Suprapubic skin (tissue), 4 donors: ENCODE data around the gene DNAJC1. TPM values are rescaled to one million over a fixed set of nuclear protein-coding genes. Genes with fewer than 3 reads are reported as not detected.
"Not testable (repeated sequence)": the region's sequence is repeated elsewhere in the genome, so short reads cannot be mapped to it uniquely, and the experiment has no call there.

Experiments
- DNase-seq, 2 donors: peaks; one replicate each; pipeline ENCODE4 v3.0.0-alpha.2; 2019; ENCODE audit warnings: low spot score in 2 of 2
- H3K27ac ChIP-seq: fragments of 200-600 bp; sonication (generic); one replicate; pipeline ENCODE4 v1.5.1; 2019
- H3K27me3 ChIP-seq: fragments of 200-600 bp; sonication (generic); one replicate; pipeline ENCODE4 v1.5.1; 2019
- H3K36me3 ChIP-seq: fragments of 200-600 bp; sonication (generic); one replicate; pipeline ENCODE4 v1.5.1; 2019
- H3K4me1 ChIP-seq: fragments of 200-600 bp; sonication (generic); one replicate; pipeline ENCODE4 v1.5.1; 2019
- H3K4me3 ChIP-seq: fragments of 200-600 bp; sonication (generic); one replicate; pipeline ENCODE4 v1.5.1; 2019; ENCODE audit warnings: mild to moderate bottlenecking
- H3K9me3 ChIP-seq: fragments of 200-600 bp; sonication (generic); one replicate; pipeline ENCODE4 v1.5.1; 2019
- EP300 ChIP-seq: sonication (generic); formaldehyde crosslinking; IDR thresholded peaks from one replicate; pipeline ENCODE4 v1.6.1; 2017; ENCODE audit warnings: antibody characterized with exemption
- POLR2A ChIP-seq, 2 donors: fragments of 450-650 bp; IDR thresholded peaks; one replicate each; pipeline ENCODE4 v1.6.1; 2017; ENCODE audit warnings: antibody characterized with exemption in 2 of 2, mild to moderate bottlenecking in 2 of 2, moderate library complexity in 2 of 2
- POLR2AphosphoS5 ChIP-seq, 3 donors: sonication (generic); formaldehyde crosslinking; IDR thresholded peaks; one replicate each; pipeline ENCODE4 v1.6.1; 2017; ENCODE audit warnings: antibody characterized with exemption in 3 of 3
- WGBS: methylation state at CpG from one replicate; pipeline ENCODE4 v1.1.5; 2018; 5-methylcytosine and 5-hydroxymethylcytosine counted together
- total RNA-seq, 4 donors: library from RNA; depleted of rRNA; stranded (reverse); fragments of >200 nt; gene quantifications; one replicate each; pipeline ENCODE4 v1.1.0, GENCODE V29; 2016
- TF ChIP-seq, protein P1 (sequence below), 2 donors: fragments of 200-600 bp in 1 of 2; fragments of 450-650 bp in 1 of 2; sonication (generic) in 1 of 2; IDR thresholded peaks; one replicate each; pipeline ENCODE4 v1.5.1; 2016 to 2019; ENCODE audit warnings: antibody characterized with exemption in 2 of 2, mild to moderate bottlenecking in 1 of 2, moderate library complexity in 1 of 2

The DNAJC1 gene
- total RNA-seq, 4 donors from 2014 or later, result 30.6 to 70.0 (median 61.0) TPM

DNA sequence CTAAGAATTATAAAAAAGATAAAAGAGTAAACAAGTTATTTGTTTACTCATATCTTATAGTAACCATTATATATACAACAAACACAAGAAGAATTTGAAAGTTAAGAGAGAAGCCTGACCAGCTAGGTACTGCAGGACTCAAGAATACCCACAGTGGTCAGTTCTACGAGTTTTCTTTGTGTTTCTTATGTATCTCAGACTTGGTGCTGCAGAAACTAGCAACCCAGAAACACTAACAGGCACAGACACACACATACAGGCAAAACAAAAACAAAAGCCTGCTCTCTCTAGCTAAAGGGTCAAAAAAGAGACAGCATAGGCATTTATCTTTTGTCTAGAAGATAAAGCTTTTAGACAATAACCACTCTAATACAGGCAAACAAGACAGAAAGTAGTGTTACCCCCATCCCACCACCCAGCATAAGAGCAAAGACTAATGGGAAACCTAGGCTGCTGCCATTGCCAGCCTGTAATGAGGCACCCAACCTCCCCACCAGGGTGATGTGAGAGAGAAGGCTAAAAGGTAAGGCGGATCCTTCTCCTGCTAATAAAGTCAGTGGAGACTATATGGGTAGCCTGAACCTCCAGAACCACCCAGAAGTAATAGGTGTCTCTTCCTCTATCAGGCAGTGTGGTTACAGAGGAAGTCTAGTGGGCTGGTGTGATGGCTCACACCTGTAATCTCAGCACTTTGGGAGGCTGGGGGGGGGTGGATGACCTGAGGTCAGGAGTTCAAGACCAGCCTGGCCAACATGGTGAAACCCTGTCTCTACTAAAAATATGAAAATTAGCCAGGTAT lies 113.9 kb downstream of the DNAJC1 start:
- no peak for DNase-seq
- H3K27me3 ChIP-seq, result no peaks in the 10 kb centered on the region
- 89% methylated on average over 2 of the region's 2 CpGs for WGBS
- TF ChIP-seq POLR2AphosphoS5 (IDR thresholded peaks at IDR 0.05), result no peak
- TF ChIP-seq, protein P1, sequence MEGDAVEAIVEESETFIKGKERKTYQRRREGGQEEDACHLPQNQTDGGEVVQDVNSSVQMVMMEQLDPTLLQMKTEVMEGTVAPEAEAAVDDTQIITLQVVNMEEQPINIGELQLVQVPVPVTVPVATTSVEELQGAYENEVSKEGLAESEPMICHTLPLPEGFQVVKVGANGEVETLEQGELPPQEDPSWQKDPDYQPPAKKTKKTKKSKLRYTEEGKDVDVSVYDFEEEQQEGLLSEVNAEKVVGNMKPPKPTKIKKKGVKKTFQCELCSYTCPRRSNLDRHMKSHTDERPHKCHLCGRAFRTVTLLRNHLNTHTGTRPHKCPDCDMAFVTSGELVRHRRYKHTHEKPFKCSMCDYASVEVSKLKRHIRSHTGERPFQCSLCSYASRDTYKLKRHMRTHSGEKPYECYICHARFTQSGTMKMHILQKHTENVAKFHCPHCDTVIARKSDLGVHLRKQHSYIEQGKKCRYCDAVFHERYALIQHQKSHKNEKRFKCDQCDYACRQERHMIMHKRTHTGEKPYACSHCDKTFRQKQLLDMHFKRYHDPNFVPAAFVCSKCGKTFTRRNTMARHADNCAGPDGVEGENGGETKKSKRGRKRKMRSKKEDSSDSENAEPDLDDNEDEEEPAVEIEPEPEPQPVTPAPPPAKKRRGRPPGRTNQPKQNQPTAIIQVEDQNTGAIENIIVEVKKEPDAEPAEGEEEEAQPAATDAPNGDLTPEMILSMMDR (IDR thresholded peaks at IDR 0.05), result no peak
- TF ChIP-seq POLR2A (IDR thresholded peaks at IDR 0.05), result no peak
- TF ChIP-seq EP300, result no peak
- peaks cover 7% of the 10 kb centered on the region for H3K36me3 ChIP-seq
- H3K4me3 ChIP-seq, result no peak overlapping the region
- H3K4me1 ChIP-seq, result no peaks in the 10 kb centered on the region
- no peak overlapping the region for H3K27ac ChIP-seq
- peaks cover 10% of the 10 kb centered on the region for H3K9me3 ChIP-seq

DNA sequence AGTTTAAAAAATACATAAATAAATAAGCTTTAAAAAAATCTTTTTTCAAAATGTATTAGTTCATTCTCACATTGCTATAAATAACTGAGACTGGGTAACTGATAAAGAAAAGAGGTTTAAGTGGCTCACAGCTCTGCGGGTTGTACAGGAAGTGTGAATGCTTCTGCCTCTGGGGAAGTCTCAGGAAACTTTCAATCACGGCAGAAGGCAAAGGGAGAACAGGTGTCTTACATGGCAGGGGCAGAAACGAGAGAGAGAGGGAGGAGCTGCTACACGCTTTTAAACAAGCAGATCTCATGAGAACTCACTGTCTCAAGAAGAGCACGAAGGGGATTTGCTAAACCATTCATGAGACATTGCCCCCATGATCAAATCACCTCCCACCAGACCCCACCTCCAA lies 114.6 kb downstream of the DNAJC1 start:
- TF ChIP-seq, protein P1 (IDR thresholded peaks at IDR 0.05), result no peak
- TF ChIP-seq POLR2A (IDR thresholded peaks at IDR 0.05), result no peak
- no peaks in the 10 kb centered on the region for H3K36me3 ChIP-seq
- H3K4me1 ChIP-seq, result no peaks in the 10 kb centered on the region
- H3K27ac ChIP-seq, result no peak overlapping the region
- no peak for DNase-seq
- WGBS, result 60% methylated on average over 5 of the region's 5 CpGs
- H3K9me3 ChIP-seq, result peaks cover 10% of the 10 kb centered on the region
- H3K4me3 ChIP-seq, result no peak overlapping the region
- H3K27me3 ChIP-seq, result no peaks in the 10 kb centered on the region

DNA sequence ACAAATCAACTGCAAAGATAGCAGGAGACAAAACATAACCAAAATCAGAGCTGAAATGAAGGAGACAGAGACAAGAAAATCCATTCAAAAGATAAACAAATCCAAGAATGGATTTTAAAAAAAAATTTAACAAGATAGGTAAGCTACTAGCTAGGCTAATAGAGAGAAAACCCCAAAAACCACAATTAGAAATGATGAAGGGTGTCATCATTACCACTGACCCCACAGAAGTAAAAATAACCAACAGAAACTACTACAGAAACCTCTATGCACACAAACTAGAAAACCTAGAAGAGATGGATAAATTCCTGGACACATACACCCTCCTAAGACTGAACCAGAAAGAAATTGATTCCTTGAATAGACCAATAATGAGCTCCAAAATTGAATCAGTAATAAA lies 117.6 kb downstream of the DNAJC1 start:
- peaks cover 5% of the 10 kb centered on the region for H3K36me3 ChIP-seq
- no peaks in the 10 kb centered on the region for H3K4me1 ChIP-seq
- no peak for TF ChIP-seq EP300
- TF ChIP-seq POLR2A (IDR thresholded peaks at IDR 0.05), result no peak
- no peak for TF ChIP-seq POLR2AphosphoS5 (IDR thresholded peaks at IDR 0.05)
- TF ChIP-seq, protein P1 (IDR thresholded peaks at IDR 0.05), result no peak
- no peak for DNase-seq
- no peak overlapping the region for H3K27ac ChIP-seq
- no peak overlapping the region for H3K4me3 ChIP-seq
- no peaks in the 10 kb centered on the region for H3K27me3 ChIP-seq
- H3K9me3 ChIP-seq, result peaks cover 4% of the 10 kb centered on the region

DNA sequence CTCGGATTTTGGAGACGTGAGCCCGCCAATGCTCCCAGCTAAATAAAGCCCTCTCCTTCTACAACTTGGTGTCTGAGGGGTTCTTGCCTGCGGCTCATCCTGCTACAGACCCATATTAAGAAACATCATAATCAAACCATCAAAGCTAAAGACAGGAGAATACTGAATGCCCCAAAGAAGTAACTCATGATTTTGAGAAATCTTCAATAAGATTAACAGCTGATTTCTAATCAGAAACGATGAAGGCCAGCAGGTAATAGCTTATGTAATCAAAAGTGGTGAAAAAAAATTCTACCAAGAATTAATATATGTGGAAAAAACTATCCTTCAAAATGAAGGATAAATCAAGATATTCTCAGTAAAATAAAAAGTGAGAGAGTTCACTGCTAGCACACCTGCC lies 130.3 kb downstream of the DNAJC1 start:
- Histone ChIP-seq H3K27ac (no peak overlapping the region), H3K9me3 (peaks cover 6% of the 10 kb centered on the region), H3K27me3 (no peaks in the 10 kb centered on the region), H3K36me3 (peaks cover 12% of the 10 kb centered on the region), H3K4me1 (no peaks in the 10 kb centered on the region), H3K4me3 (no peak overlapping the region)
- TF ChIP-seq, protein P1 (IDR thresholded peaks at IDR 0.05), result no peak
- TF ChIP-seq EP300 (no peak), POLR2A (IDR thresholded peaks at IDR 0.05) (no peak), POLR2AphosphoS5 (IDR thresholded peaks at IDR 0.05) (no peak)
- WGBS, result 95% methylated on average over 5 of the region's 5 CpGs
- no peak for DNase-seq

DNA sequence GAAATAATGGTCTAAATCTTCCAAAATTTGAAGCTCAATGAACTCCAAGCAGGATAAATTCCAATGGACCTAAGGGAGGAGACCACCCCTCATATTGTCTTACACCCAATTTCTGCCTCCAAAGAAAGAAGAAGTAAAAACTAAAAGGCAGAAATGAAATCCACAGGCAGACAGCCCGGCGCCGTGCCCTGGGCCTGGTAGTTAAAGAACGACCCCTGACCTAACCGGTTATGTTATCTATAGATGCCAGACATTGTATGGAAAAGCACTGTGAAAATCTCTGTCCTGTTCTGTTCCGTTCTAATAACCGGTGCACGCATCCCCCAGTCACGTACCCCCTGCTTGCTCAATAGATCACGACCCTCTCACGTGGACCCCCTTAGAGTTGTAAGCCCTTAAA lies 130.8 kb downstream of the DNAJC1 start:
- H3K4me1 ChIP-seq, H3K4me3 ChIP-seq, H3K27me3 ChIP-seq, H3K27ac ChIP-seq, H3K9me3 ChIP-seq, DNase-seq: not testable (repeated sequence)
- 94% methylated on average over 11 of the region's 11 CpGs for WGBS
- peaks cover 12% of the 10 kb centered on the region for H3K36me3 ChIP-seq

DNA sequence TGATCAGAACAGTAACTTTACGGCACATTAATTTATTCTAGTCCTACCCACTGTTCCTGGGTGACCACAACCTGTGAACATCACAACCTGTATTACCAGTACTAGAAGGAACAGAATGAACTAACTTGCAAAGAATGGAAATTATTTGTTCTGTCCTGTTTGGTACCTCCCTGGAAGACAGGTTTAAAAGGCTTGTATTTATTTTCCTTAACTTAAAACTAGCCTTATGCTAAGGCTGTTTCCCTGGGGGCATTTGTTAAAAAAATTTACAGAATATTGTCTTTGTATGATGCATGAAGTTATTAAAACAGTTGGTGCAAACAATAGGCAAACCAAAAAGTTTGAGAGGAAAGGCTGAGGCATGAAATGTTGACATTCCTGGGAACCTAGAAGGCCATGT lies 132.7 kb downstream of the DNAJC1 start:
- TF ChIP-seq, protein P1 (IDR thresholded peaks at IDR 0.05), result no peak
- TF ChIP-seq POLR2AphosphoS5 (IDR thresholded peaks at IDR 0.05) (no peak), POLR2A (IDR thresholded peaks at IDR 0.05) (no peak), EP300 (no peak)
- 94% methylated on average over 1 of the region's 1 CpG for WGBS

DNA sequence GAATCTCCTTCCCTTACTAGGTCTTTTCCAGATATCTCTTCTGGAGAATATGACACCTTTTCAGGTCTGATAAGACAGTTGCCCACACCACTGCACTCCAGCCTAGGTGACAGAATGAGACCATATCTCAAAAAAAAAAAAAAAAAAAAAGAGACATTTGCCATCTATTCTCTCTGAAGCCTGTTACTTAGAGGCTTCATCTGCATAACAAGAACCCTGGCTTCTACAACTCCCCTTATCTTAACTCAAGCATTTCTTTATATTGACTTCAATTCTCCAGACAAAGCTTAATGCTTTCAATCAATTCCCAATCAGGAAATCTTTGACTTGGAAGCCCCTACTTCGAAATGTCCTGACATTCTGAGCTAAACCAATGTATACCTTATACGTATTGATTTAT lies 134.4 kb downstream of the DNAJC1 start:
- WGBS, result 92% methylated on average over 2 of the region's 2 CpGs
- not testable (repeated sequence) for H3K4me3 ChIP-seq, H3K4me1 ChIP-seq, H3K9me3 ChIP-seq, H3K27ac ChIP-seq, H3K36me3 ChIP-seq, H3K27me3 ChIP-seq, DNase-seq

More for the DNA sequence above, 132.7 kb downstream of the DNAJC1 start:
- Histone ChIP-seq H3K4me3 (no peak overlapping the region), H3K9me3 (peaks cover 6% of the 10 kb centered on the region), H3K27ac (no peak overlapping the region), H3K4me1 (no peaks in the 10 kb centered on the region), H3K36me3 (peaks cover 5% of the 10 kb centered on the region), H3K27me3 (no peaks in the 10 kb centered on the region)
- no peak for DNase-seq
